ENCODE results near the gene MUC5AC. TPM values are rescaled to one million over a fixed set of nuclear protein-coding genes. Genes with fewer than 3 reads are reported as not detected.

MUC5AC gene
- total and polyA plus RNA-seq, 2 of the 13 experiments (the other 11 are each of a cell fraction or from before 2014, with no cell fraction given), result under 0.01 TPM; not detected in 1

DNA sequence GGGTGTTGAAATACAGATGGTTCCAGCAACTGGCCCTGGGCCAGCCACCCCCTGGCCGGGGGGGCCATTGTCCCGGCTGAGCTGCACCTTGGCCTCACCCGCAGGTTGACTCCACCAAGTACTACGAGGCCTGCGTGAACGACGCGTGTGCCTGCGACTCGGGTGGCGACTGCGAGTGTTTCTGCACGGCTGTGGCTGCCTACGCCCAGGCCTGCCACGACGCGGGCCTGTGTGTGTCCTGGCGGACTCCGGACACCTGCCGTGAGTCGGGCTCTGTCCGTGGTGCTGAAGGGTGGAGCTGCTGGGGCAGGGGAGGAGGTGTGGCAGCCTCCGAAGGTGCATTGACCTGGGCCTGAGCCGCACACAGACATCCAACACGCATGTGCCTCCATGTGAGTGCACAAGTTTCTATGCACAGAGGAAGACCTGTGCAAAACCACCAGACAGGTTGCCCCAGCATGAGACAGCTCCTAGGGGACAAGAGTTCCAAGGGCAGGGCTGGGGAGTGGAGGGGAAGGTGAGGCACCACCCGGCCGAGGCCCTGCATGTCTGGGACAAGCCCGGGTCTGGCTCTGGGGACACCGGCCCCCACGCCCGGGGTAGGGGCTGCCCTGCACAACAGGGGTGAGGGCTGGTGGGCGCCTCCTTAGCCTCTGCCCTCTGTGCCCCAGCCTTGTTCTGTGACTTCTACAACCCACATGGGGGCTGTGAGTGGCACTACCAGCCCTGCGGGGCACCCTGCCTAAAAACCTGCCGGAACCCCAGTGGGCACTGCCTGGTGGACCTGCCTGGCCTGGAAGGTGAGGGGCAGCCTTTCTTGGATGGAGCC lies 81.2 kb downstream of the MUC5AC start (continued):
- TF ChIP-seq ZNF720 (CRISPR knock-in tag; IDR thresholded peaks at IDR 0.05) (no peak), HOXA7 (CRISPR knock-in tag; IDR thresholded peaks at IDR 0.05) (no peak), ATF7-NPFF (CRISPR knock-in tag; IDR thresholded peaks at IDR 0.05; ENCODE audit: low read depth) (peak; percentile 24; the same call in 1 of the 2 replicates), MTA3 (CRISPR knock-in tag; IDR thresholded peaks at IDR 0.05) (no peak), TMF1 (CRISPR knock-in tag; IDR thresholded peaks at IDR 0.05; ENCODE audit: low read depth) (peak; percentile 73; the same call in 1 of the 2 replicates), CEBPB (IDR thresholded peaks at IDR 0.05; ENCODE audit: borderline replicate concordance, low read depth, low read length) (no peak), GABPA (IDR thresholded peaks at IDR 0.05; ENCODE audit: low read depth, low read length) (no peak), GABPA (CRISPR knock-in tag; IDR thresholded peaks at IDR 0.05; ENCODE audit: low read depth) (no peak), FOXO1 (CRISPR knock-in tag; IDR thresholded peaks at IDR 0.05) (no peak; the same call in 1 of the 2 replicates), ZGPAT (CRISPR knock-in tag; IDR thresholded peaks at IDR 0.05) (no peak), ARNT (IDR thresholded peaks at IDR 0.05) (no peak), ZNF138 (CRISPR knock-in tag; IDR thresholded peaks at IDR 0.05; ENCODE audit: low read depth) (peak; percentile 76; the same call in 1 of the 2 replicates), NR2F2 (IDR thresholded peaks at IDR 0.05; ENCODE audit: borderline replicate concordance, low read depth) (no peak), RFX3 (CRISPR knock-in tag; IDR thresholded peaks at IDR 0.05) (no peak), ZNF335 (CRISPR knock-in tag; IDR thresholded peaks at IDR 0.05) (0 out of 2 replicates have a peak, but pooled peaks have one; percentile 49), SNAI1 (CRISPR knock-in tag; IDR thresholded peaks at IDR 0.05; ENCODE audit: borderline replicate concordance) (no peak), ZNF672 (CRISPR knock-in tag; IDR thresholded peaks at IDR 0.05) (no peak), ZFP82 (CRISPR knock-in tag; IDR thresholded peaks at IDR 0.05; ENCODE audit: borderline replicate concordance) (no peak), FLYWCH1 (CRISPR knock-in tag; IDR thresholded peaks at IDR 0.05) (no peak), POLR2G (IDR thresholded peaks at IDR 0.05; ENCODE audit: low read depth, low read length) (no peak), ZNF263 (CRISPR knock-in tag; IDR thresholded peaks at IDR 0.05) (0 out of 2 replicates have a peak, but pooled peaks have one; percentile 39), MTA1 (CRISPR knock-in tag; IDR thresholded peaks at IDR 0.05; ENCODE audit: borderline replicate concordance) (no peak), THAP11 (CRISPR knock-in tag; IDR thresholded peaks at IDR 0.05) (peak; percentile 39; the same call in 1 of the 2 replicates), CREB1 (IDR thresholded peaks at IDR 0.05) (no peak), CREB1 (CRISPR knock-in tag; IDR thresholded peaks at IDR 0.05) (no peak), PHF5A (CRISPR knock-in tag; IDR thresholded peaks at IDR 0.05; ENCODE audit: low read depth, unreplicated experiment) (no peak), NR0B2 (CRISPR knock-in tag; IDR thresholded peaks at IDR 0.05) (peak; percentile 71), RCOR2 (CRISPR knock-in tag; IDR thresholded peaks at IDR 0.05) (no peak), ZNF563 (CRISPR knock-in tag; IDR thresholded peaks at IDR 0.05) (peak; percentile 33; the same call in 1 of the 2 replicates), MEIS1 (CRISPR knock-in tag; IDR thresholded peaks at IDR 0.05; ENCODE audit: borderline replicate concordance) (no peak)
- TF ChIP-seq, protein P1, sequence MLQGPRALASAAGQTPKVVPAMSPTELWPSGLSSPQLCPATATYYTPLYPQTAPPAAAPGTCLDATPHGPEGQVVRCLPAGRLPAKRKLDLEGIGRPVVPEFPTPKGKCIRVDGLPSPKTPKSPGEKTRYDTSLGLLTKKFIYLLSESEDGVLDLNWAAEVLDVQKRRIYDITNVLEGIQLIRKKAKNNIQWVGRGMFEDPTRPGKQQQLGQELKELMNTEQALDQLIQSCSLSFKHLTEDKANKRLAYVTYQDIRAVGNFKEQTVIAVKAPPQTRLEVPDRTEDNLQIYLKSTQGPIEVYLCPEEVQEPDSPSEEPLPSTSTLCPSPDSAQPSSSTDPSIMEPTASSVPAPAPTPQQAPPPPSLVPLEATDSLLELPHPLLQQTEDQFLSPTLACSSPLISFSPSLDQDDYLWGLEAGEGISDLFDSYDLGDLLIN (CRISPR knock-in tag; IDR thresholded peaks at IDR 0.05; ENCODE audit: borderline replicate concordance), result no peak

Data from HepG2 (cell line).